ENCODE results near the gene C1QTNF4.

DNA sequence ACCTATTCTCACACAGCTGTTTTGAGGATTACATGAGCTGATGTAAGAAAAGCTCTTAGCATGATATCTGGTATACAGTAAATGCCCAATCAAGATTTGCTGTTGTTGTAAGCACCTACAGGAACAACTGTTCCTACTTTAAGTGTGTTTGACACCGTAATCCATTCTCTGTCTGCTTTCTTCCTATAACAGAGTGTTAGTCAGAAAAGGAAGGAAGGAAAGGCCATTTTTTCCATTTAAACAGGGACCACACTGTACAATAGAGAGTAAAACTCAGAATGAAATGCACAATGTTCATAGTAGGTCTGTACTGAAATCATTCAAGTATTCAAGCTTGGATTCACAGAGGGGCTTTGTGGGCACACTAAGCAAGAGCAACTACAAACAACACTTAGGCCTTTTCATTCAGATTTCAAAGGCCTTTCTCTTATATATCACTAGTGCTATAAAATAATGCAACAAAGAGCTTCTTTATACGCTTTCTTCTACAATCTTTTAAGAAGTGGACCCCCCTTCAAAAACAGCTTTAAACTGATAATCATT lies 26.7 kb upstream of the C1QTNF4 start:
- TF ChIP-seq, protein P1, sequence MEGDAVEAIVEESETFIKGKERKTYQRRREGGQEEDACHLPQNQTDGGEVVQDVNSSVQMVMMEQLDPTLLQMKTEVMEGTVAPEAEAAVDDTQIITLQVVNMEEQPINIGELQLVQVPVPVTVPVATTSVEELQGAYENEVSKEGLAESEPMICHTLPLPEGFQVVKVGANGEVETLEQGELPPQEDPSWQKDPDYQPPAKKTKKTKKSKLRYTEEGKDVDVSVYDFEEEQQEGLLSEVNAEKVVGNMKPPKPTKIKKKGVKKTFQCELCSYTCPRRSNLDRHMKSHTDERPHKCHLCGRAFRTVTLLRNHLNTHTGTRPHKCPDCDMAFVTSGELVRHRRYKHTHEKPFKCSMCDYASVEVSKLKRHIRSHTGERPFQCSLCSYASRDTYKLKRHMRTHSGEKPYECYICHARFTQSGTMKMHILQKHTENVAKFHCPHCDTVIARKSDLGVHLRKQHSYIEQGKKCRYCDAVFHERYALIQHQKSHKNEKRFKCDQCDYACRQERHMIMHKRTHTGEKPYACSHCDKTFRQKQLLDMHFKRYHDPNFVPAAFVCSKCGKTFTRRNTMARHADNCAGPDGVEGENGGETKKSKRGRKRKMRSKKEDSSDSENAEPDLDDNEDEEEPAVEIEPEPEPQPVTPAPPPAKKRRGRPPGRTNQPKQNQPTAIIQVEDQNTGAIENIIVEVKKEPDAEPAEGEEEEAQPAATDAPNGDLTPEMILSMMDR (IDR thresholded peaks at IDR 0.05): no peak
- no peak for TF ChIP-seq EP300 (IDR thresholded peaks at IDR 0.05; ENCODE audit: low read depth)
- no peak for TF ChIP-seq POLR2A (IDR thresholded peaks at IDR 0.05)

All from transverse colon (tissue), 3 donors.